HG03066 (cell line): ENCODE results near the gene SLC39A9.
A peak's percentile ranks its signal among the peaks of the same experiment; 100 is the strongest.
"Not testable (repeated sequence)": the region's sequence is repeated elsewhere in the genome, so short reads cannot be mapped to it uniquely, and the experiment has no call there.

Source experiments
- ATAC-seq: cut with Tn5 transposase; IDR thresholded peaks from one replicate; pipeline ENCODE4 v1.9.1; 2021; ENCODE audit warnings: low read depth; ENCODE audit not compliant: unreplicated experiment

The SLC39A9 gene

DNA sequence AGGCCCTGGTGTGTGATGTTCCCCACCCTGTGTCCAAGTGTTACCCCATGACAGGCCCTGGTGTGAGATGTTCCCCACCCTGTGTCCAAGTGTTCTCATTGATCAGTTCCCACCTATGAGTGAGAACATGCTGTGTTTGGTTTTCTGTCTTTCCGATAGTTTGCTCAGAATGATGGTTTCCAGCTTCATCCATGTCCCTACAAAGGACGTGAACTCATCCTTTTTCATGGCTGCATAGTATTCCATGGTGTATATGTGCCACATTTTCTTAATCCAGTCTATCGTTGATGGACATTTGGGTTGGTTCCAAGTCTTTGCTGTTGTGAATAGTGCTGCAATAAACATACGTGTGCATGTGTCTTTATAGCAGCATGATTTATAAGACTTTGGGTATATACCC lies 17.6 kb downstream of the SLC39A9 start:
- not testable (repeated sequence) for ATAC-seq

GRCh38 chr14:69423279-69423678 lies 24.8 kb downstream of the SLC39A9 start:
- ATAC-seq = no peak

DNA sequence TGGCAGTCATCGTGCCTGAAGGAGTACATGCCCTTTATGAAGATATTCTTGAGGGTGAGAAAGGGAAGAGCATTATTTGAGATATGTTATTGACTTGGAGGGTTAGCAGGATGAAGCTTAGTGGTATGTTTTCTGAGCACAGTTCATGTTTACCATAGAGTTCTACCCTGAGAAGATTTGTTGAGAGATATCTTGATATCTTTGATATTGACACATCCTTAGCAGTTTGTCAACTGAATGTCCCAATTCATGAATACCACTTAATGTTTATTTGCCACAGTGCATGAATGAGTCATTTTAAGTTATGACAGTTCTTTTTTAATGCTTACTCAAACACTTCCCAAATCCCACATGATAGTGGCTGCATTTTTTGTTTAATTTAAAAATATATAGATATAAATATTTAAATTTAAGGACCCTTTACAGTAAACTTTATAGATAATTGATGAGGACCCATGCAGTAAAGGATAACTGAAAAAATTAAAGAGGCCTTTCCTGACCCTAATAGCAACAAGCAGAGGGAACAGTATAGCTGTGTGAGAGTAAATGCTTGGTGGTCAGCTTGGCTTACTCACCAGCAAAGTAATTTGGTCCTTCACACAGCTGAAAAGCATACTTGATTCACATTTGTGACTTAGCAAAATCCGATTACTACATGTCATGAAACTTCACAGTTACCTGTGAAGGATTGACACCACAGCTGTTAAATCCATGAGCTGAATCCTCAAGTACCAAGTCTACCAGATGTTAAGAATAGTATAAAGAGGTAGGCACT lies 25.8 kb downstream of the SLC39A9 start:
- ATAC-seq = no peak

- no peak for ATAC-seq
These were observed 29.1 kb downstream of the SLC39A9 start for GRCh38 chr14:69427596-69427995.

- ATAC-seq = peak; percentile 60
These were observed 30.0 kb downstream of the SLC39A9 start for GRCh38 chr14:69428289-69428998.

- no peak for ATAC-seq
These were observed 31.2 kb downstream of the SLC39A9 start for GRCh38 chr14:69429643-69430042.

DNA sequence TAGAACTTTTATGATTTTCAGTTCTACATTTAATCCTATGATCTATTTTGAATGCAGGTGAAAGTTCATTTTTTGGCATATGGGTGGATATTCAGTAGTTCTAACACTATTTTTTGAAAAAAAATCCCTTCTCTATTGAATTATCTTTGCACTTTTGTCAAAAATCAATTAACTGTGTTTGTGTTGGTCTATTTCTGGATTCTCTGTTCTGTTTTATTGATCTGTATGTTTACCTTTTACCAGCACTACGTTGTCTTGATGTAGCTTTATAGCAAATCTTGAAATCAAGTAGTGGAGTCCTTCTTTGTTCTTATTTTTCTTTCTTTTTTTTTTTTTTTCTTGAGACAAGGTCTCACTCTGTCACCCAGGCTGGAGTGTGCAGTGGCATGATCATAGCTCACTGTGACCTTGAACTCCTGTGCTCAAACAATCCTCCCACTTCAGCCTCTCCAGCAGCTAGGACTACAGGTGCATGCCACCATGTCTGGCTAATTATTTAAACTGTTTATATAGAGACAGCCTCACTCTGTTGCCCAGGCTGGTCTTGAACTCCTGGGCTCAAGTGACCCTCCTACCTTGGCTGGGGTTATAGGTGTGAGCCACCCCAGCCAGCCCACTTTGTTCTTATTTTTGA lies 31.9 kb downstream of the SLC39A9 start:
- ATAC-seq = no peak

GRCh38 chr14:69432364-69432763 lies 33.9 kb downstream of the SLC39A9 start:
- no peak for ATAC-seq

DNA sequence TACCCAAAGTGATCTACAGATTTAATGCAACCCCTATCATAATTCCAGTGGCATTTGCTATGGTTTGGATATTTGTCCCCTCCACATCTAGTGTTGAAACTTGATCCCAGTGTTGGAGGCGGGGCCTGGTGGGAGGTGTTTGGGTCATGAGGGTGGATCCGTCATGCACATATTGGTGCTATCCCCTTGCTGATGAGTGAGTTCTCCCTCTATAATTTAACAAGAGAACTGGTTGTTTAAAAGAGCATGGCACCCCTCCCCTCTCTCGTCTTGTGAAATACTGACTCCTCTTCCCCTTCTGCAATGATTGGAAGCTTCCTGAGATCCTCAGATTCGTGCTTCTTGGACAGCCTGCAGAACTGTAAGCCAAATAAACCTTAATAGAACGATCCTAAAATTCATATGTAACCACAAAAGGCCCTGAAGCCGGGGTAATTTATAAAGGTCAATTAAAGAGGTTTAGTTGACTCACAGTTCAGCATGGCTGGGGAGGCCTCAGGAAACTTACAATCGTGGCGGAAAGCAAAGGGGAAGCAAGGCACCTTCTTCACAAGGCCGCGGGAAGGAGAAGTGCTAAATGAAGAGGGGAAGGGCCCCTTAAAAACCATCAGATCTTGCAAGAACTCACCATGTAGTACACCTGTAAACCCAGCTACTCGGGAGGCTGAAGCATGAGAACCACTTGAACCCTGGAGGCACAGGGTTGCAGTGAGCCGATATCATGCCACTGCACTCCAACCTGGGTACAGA lies 41.2 kb downstream of the SLC39A9 start:
- ATAC-seq = no peak

DNA sequence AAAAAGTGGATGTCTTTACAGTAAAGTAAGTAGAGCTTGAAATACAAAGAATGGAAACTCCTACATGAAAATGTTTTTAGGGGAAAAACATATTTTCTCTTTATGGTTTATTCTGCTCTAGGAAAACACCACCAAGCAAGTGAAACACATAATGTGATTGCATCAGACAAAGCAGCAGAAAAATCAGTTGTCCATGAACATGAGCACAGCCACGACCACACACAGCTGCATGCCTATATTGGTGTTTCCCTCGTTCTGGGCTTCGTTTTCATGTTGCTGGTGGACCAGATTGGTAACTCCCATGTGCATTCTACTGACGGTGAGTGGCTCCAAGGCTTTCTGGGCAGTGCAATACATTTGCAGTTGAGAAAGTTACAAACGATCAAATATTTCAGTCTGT lies 43.5 kb downstream of the SLC39A9 start:
- no peak for ATAC-seq

GRCh38 chr14:69443296-69443805 lies 44.9 kb downstream of the SLC39A9 start:
- no peak for ATAC-seq

- ATAC-seq = no peak
These were observed 50.7 kb downstream of the SLC39A9 start for GRCh38 chr14:69449216-69449615.

DNA sequence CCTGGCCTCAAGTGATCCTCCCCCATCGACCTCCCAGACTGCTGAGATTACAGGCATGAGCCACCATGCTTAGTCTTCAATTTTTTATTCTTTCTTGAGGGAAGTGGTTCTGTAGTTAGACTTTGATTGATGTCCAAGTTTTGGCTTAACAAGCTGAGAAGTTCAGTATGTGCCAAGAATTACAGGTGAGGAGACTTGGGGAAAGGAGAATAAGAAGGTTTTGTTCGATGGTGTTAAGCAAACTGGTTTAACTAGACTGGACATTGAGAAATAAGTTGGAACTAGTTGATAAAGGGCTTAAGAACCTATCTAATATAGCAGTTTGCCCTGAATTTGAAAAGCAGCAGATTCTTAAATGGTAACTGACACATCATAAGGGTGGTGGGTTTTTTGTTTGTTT lies 53.4 kb downstream of the SLC39A9 start:
- ATAC-seq = no peak

GRCh38 chr14:69458350-69458749 lies 59.9 kb downstream of the SLC39A9 start:
- no peak for ATAC-seq

DNA sequence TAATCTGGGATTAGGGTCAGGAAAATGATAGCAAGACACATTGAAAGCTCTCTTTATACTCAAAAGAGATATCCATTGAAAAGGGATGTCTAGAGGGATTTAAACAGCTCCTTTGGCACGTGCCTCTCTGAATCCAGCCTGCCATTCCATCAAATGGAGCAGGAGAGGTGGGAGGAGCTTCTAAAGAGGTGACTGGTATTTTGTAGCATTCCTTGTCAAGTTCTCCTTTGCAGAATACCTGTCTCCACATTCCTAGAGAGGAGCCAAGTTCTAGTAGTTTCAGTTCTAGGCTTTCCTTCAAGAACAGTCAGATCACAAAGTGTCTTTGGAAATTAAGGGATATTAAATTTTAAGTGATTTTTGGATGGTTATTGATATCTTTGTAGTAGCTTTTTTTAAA lies 60.6 kb downstream of the SLC39A9 start:
- no peak for ATAC-seq

DNA sequence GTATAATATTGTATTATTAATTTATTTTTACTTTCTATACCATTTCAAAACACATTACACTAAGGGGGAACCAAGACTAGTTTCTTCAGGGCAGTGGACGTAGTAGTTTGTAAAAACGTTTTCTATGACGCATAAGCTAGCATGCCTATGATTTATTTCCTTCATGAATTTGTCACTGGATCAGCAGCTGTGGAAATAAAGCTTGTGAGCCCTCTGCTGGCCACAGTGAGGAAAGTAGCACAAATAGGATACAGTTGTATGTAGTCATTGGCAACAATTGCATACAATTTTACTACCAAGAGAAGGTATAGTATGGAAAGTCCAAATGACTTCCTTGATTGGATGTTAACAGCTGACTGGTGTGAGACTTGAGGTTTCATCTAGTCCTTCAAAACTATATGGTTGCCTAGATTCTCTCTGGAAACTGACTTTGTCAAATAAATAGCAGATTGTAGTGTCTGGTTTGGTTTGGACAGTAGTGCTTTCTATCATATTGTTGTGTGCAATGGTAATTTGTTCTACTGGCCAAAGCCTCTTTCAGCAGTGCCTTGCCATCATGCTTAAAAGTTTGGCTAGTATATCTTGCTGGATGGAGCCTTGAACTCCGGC lies 61.7 kb downstream of the SLC39A9 start:
- ATAC-seq = no peak

- ATAC-seq = no peak
These were observed 65.9 kb downstream of the SLC39A9 start for GRCh38 chr14:69464379-69464778.

GRCh38 chr14:69464829-69465228 lies 66.3 kb downstream of the SLC39A9 start:
- no peak for ATAC-seq

- no peak for ATAC-seq
These were observed 70.5 kb downstream of the SLC39A9 start for GRCh38 chr14:69468949-69469348.

DNA sequence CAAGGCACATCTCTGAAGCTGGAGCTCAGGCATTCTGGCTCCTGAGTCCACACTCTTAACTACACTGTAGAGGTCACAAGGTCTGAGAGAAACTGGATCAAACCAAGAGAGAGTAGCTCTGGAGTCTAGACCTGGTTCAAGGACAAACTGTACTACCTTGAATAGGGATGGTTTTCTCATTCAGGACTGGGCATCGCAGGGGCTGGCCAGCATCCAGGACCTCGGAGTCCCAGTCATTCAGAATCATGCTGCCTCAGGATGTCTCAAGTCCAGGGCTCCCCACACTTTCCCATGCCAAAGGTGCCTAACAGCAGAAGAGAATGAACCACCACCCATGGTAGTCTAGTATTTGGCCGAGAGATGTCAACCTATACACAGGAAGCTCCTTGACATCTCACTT lies 72.9 kb downstream of the SLC39A9 start:
- ATAC-seq = no peak
